ENCODE data around the gene TGFBR3. TPM values are rescaled to one million over a fixed set of nuclear protein-coding genes. Genes with fewer than 3 reads are reported as not detected.

The TGFBR3 gene
- total and polyA plus RNA-seq, 9 of the 15 experiments (the other 6 are each of a cell fraction or from before 2014, with no cell fraction given): 3.6 to 32.4 (median 15.6) TPM

- TF ChIP-seq NELFE (IDR thresholded peaks at IDR 0.05; ENCODE audit: insufficient read depth, insufficient read length) (no peak), SRF (CRISPR knock-in tag; IDR thresholded peaks at IDR 0.05) (peak; percentile 44 to 98; a peak in 3 of 4 replicates), ZBTB49 (CRISPR knock-in tag; IDR thresholded peaks at IDR 0.05; ENCODE audit: borderline replicate concordance) (no peak), RNF219 (CRISPR knock-in tag; IDR thresholded peaks at IDR 0.05) (no peak), THAP12 (CRISPR knock-in tag; IDR thresholded peaks at IDR 0.05) (no peak), PTRF (tag; IDR thresholded peaks at IDR 0.05) (peak; percentile 70), ZSCAN32 (CRISPR knock-in tag; IDR thresholded peaks at IDR 0.05) (peak; percentile 70; the same call in 1 of the 2 replicates), SP2 (IDR thresholded peaks at IDR 0.05; ENCODE audit: extremely low read depth, low read depth, low read length, poor library complexity, severe bottlenecking) (no peak), RCOR1 (IDR thresholded peaks at IDR 0.05; ENCODE audit: borderline replicate concordance in 1 of 2, low read depth in 2 of 2, low read length in 2 of 2) (peak in 1 of 2 experiments; percentile 71; a peak in 2 of 4 replicates), NFIC (IDR thresholded peaks at IDR 0.05) (no peak), ZNF830 (CRISPR knock-in tag; IDR thresholded peaks at IDR 0.05) (no peak), CTCF (IDR thresholded peaks at IDR 0.05 in 2 of 3, conservative IDR thresholded peaks at IDR 0.05 in 1 of 3; ENCODE audit: insufficient read depth in 2 of 3, low read depth in 1 of 3, low read length in 3 of 3) (no peak), ETV5 (CRISPR knock-in tag; IDR thresholded peaks at IDR 0.05; ENCODE audit: low read depth) (0 out of 2 replicates have a peak, but pooled peaks have one; percentile 39), ZBTB5 (IDR thresholded peaks at IDR 0.05) (no peak), U2AF1 (optimal IDR thresholded peaks at IDR 0.05; ENCODE audit: low read depth, low read length) (no peak)
These were observed 179.6 kb downstream of the TGFBR3 start (continued) for GRCh38 chr1:91706140-91706957.
